K562 (cell line): Measurements from ENCODE around the gene DPEP3. TPM values are rescaled to one million over a fixed set of nuclear protein-coding genes. Genes with fewer than 3 reads are reported as not detected.
A peak's percentile ranks its signal among the peaks of the same experiment; 100 is the strongest.

Source experiments
- AFF1 ChIP-seq, 2 experiments: fragments of 450-650 bp; IDR thresholded peaks; 2 replicates each; pipeline ENCODE4 v1.6.1; 2018; ENCODE audit warnings: mild to moderate bottlenecking in 2 of 2, low read depth in 1 of 2; ENCODE audit not compliant: partially characterized antibody in 2 of 2
- CHCHD3 ChIP-seq: fragments of 250-450 bp; sonication (Bioruptor Pico); IDR thresholded peaks from 2 replicates; pipeline ENCODE4 v2.1.2; 2022; ENCODE audit warnings: mild to moderate bottlenecking
- ETS2 ChIP-seq: IDR thresholded peaks from 2 replicates; pipeline ENCODE4 v1.6.1; 2016; ENCODE audit warnings: borderline replicate concordance, missing genetic modification characterization, mild to moderate bottlenecking, moderate library complexity, missing compliant biosample characterization; ENCODE audit not compliant: poor library complexity, severe bottlenecking
- GTF2A2 ChIP-seq: IDR thresholded peaks from 2 replicates; pipeline ENCODE4 v1.6.1; 2016; ENCODE audit warnings: mild to moderate bottlenecking, missing genetic modification characterization, missing compliant biosample characterization
- HDAC6 ChIP-seq: IDR thresholded peaks from 2 replicates; pipeline ENCODE4 v1.6.1; 2012; ENCODE audit warnings: low read depth, mild to moderate bottlenecking, control low read depth, inconsistent platforms, low read length, moderate library complexity
- KLF16 ChIP-seq: IDR thresholded peaks from 2 replicates; pipeline ENCODE4 v1.6.1; 2016; ENCODE audit warnings: antibody characterized with exemption
- MEF2A ChIP-seq: IDR thresholded peaks from 2 replicates; pipeline ENCODE4 v1.6.1; 2011; ENCODE audit warnings: low read depth, mild to moderate bottlenecking, low read length, moderate library complexity; ENCODE audit not compliant: control insufficient read depth
- NELFE ChIP-seq: IDR thresholded peaks from 2 replicates; pipeline ENCODE4 v1.6.1; 2011; ENCODE audit warnings: mild to moderate bottlenecking; ENCODE audit not compliant: insufficient read depth, insufficient read length
- RBM34 ChIP-seq: fragments of 200-400 bp; formaldehyde crosslinking; IDR thresholded peaks from 2 replicates; pipeline ENCODE4 v1.6.1; 2018; ENCODE audit warnings: low read length, borderline replicate concordance; ENCODE audit not compliant: insufficient read depth
- RNF2 ChIP-seq: sonication (generic); IDR thresholded peaks from 2 replicates; pipeline ENCODE4 v1.6.1; 2016
- SRSF9 ChIP-seq: fragments of 200-400 bp; formaldehyde crosslinking; IDR thresholded peaks from 2 replicates; pipeline ENCODE4 v1.6.1; 2017; ENCODE audit warnings: low read depth, low read length, borderline replicate concordance
- ZC3H8 ChIP-seq: fragments of 450-650 bp; IDR thresholded peaks from 2 replicates; pipeline ENCODE4 v1.6.1; 2017
- ZNF146 ChIP-seq: IDR thresholded peaks from one replicate; pipeline ENCODE4 v1.6.1; 2018; ENCODE audit warnings: missing compliant biosample characterization; ENCODE audit not compliant: unreplicated experiment
- ZNF175 ChIP-seq: fragments of 200-800 bp; sonication (Bioruptor generic); IDR thresholded peaks from 2 replicates; pipeline ENCODE4 v1.6.1; 2016; ENCODE audit warnings: low read depth, mild to moderate bottlenecking, missing genetic modification characterization, missing compliant biosample characterization
- ZNF280B ChIP-seq: fragments of 250-450 bp; sonication (Bioruptor Pico); IDR thresholded peaks from 2 replicates; pipeline ENCODE4 v1.5.1; 2021; ENCODE audit warnings: mild to moderate bottlenecking
- ZNF408 ChIP-seq: fragments of 250-450 bp; sonication (Bioruptor Pico); IDR thresholded peaks from 2 replicates; pipeline ENCODE4 v1.4.0; 2020; ENCODE audit warnings: low read depth, mild to moderate bottlenecking, moderate library complexity
- polyA plus RNA-seq, 8 experiments: library from polyadenylated mRNA; depleted of rRNA in 4 of 8; stranded (reverse) in 5 of 8; unstranded in 3 of 8; fragments of >200 nt; fragmentation: Nextera tagmentation in 2 of 8; fragmentation: Illumina TruSeq in 1 of 8; extraction: Ambion mirVana in 2 of 8; extraction: Trizol in 1 of 8; gene quantifications; 2 replicates each; pipeline versions ENCODE4 v1.2.1 to v1.2.3, GENCODE V29; 2011 to 2014; ENCODE audit warnings: inconsistent platforms in 1 of 8, missing spikeins in 1 of 8
- total RNA-seq, 7 experiments: library from RNA; depleted of rRNA in 6 of 7; stranded (reverse); fragments of >200 nt in 6 of 7; fragmentation: Illumina TruSeq in 2 of 7; extraction: Trizol in 2 of 7; gene quantifications; 2 replicates each; pipeline versions ENCODE4 v1.2.1 to v1.2.3, GENCODE V29; 2011 to 2021; ENCODE audit warnings: low replicate concordance in 1 of 7
- TF ChIP-seq, protein P1 (sequence below): sonication (generic); formaldehyde crosslinking; IDR thresholded peaks from 2 replicates; pipeline ENCODE4 v1.8.0; 2023; ENCODE audit warnings: missing genetic modification reagents, mild to moderate bottlenecking, borderline replicate concordance

DPEP3 gene
- total and polyA plus RNA-seq, 9 of the 15 experiments (the other 6 are each of a cell fraction or from before 2014, with no cell fraction given): not detected

DNA sequence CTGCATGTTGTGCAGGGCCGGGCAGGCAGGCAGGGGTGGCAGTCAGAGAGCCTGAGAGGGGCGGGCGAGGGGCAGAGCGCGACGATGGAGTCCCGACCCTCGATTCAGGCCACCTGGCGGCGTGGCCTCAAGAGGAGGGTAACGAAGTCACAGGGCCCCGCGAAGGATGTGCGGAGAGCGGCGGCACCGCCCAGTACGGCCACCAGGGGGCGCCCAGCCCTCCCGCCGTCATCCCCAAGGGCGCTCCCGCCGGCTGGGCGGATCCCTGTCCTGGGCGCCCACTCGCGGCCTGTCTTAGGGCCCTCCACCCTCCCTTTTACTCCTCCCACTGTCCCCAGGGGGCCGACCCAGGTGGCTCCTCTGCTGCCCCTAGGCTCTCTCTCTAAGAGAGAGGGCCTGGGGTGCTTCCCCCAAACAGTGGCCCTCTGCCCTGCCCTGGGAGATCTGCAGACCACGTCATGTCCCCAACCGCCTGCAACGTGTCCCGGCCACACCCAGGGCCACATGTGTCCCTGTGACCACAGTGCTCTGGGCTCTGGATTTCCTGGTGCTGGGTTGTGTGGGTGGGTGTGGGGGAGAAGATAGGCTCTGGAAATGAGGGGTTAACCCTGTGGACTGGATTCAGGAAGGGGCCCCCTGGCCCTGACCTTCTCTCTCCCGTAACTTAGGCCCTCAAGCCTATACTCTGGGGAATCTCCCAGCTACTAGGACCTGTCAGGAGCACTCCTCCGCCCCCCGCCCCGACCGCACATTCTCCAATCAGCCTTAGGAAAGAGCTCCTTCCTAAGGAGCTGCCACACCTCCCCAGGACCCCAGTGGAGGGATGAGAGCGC is 13.1 kb upstream of the DPEP3 start (continued):
- TF ChIP-seq ZNF280B (no peak), RNF2 (peak; percentile 66), CHCHD3 (CRISPR knock-in tag) (no peak), KLF16 (no peak), HDAC6 (no peak), NELFE (no peak), ZNF146 (CRISPR knock-in tag) (no peak), SRSF9 (no peak), MEF2A (no peak), ETS2 (tag) (no peak), RBM34 (no peak), ZNF175 (CRISPR knock-in tag) (no peak), ZC3H8 (no peak), GTF2A2 (tag) (no peak), AFF1 (IDR thresholded peaks at IDR 0.05; ENCODE audit: low read depth in 1 of 2, partially characterized antibody in 2 of 2) (peak; percentile 20 to 57), ZNF408 (no peak)
- TF ChIP-seq, protein P1, sequence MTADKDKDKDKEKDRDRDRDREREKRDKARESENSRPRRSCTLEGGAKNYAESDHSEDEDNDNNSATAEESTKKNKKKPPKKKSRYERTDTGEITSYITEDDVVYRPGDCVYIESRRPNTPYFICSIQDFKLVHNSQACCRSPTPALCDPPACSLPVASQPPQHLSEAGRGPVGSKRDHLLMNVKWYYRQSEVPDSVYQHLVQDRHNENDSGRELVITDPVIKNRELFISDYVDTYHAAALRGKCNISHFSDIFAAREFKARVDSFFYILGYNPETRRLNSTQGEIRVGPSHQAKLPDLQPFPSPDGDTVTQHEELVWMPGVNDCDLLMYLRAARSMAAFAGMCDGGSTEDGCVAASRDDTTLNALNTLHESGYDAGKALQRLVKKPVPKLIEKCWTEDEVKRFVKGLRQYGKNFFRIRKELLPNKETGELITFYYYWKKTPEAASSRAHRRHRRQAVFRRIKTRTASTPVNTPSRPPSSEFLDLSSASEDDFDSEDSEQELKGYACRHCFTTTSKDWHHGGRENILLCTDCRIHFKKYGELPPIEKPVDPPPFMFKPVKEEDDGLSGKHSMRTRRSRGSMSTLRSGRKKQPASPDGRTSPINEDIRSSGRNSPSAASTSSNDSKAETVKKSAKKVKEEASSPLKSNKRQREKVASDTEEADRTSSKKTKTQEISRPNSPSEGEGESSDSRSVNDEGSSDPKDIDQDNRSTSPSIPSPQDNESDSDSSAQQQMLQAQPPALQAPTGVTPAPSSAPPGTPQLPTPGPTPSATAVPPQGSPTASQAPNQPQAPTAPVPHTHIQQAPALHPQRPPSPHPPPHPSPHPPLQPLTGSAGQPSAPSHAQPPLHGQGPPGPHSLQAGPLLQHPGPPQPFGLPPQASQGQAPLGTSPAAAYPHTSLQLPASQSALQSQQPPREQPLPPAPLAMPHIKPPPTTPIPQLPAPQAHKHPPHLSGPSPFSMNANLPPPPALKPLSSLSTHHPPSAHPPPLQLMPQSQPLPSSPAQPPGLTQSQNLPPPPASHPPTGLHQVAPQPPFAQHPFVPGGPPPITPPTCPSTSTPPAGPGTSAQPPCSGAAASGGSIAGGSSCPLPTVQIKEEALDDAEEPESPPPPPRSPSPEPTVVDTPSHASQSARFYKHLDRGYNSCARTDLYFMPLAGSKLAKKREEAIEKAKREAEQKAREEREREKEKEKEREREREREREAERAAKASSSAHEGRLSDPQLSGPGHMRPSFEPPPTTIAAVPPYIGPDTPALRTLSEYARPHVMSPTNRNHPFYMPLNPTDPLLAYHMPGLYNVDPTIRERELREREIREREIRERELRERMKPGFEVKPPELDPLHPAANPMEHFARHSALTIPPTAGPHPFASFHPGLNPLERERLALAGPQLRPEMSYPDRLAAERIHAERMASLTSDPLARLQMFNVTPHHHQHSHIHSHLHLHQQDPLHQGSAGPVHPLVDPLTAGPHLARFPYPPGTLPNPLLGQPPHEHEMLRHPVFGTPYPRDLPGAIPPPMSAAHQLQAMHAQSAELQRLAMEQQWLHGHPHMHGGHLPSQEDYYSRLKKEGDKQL: 0 out of 2 replicates have a peak, but pooled peaks have one; percentile 74
